ENCODE results near the gene UFC1.

GRCh38 chr1:161185282-161185682 lies 31.5 kb downstream of the UFC1 start:
- no peak for TF ChIP-seq EZH2 (IDR thresholded peaks at IDR 0.05; ENCODE audit: low read length)
- no peak for TF ChIP-seq CTCF (optimal IDR thresholded peaks at IDR 0.05 in 1 of 3, IDR thresholded peaks at IDR 0.05 in 1 of 3, conservative IDR thresholded peaks at IDR 0.05 in 1 of 3; ENCODE audit: extremely low read depth in 1 of 3, insufficient read depth in 2 of 3, low read length in 3 of 3)

Data from keratinocyte (primary cell).